IMR-90 (cell line): ENCODE data around the gene BRINP1. TPM values are rescaled to one million over a fixed set of nuclear protein-coding genes. Genes with fewer than 3 reads are reported as not detected.

Source experiments
- ATAC-seq: fragments of 200-7000 bp; cut with Tn5 transposase; 2 replicates; pipeline ENCODE4 v1.9.1; 2020; ENCODE audit warnings: low read depth, mild to moderate bottlenecking, moderate library complexity
- BruUV-seq: library from RNA; stranded (reverse); fragments of 400-500 nt; replicated peaks from 2 replicates; lab custom pipeline; 2021; lab: Mats Ljungman, UMichigan
- CTCF ChIA-PET: fragments of 300-600 bp; formaldehyde crosslinking; extraction: SDS; loops from one replicate; lab custom pipeline; 2021; ENCODE audit warnings: antibody characterized with exemption; lab: Yijun Ruan, JAX
- POLR2A ChIA-PET: fragments of 300-600 bp; sonication (Branson Sonifier 250); formaldehyde crosslinking; loops from one replicate; lab custom pipeline; 2022; ENCODE audit warnings: antibody characterized with exemption; ENCODE audit not compliant: unreplicated experiment; lab: Charles Lee
- DNase-seq: peaks from one replicate; pipeline ENCODE4 v3.0.0; 2013
- H2AFZ ChIP-seq: replicated peaks from 2 replicates; pipeline ENCODE3; 2013; ENCODE audit warnings: low read length, mild to moderate bottlenecking; ENCODE audit not compliant: poor library complexity
- H2AK5ac ChIP-seq: 2 replicates; pipeline ENCODE4 v1.6.1; 2013; ENCODE audit warnings: low read depth, low read length, inconsistent platforms
- H2AK9ac ChIP-seq: replicated peaks from 2 replicates; pipeline ENCODE3; 2013; ENCODE audit warnings: mild to moderate bottlenecking, low read depth, low read length, moderate library complexity; ENCODE audit not compliant: poor library complexity
- H2BK120ac ChIP-seq: 2 replicates; pipeline ENCODE4 v1.6.1; 2013; ENCODE audit warnings: low read depth, low read length, inconsistent platforms
- H2BK15ac ChIP-seq: 3 replicates; pipeline ENCODE4 v1.6.1; 2013; ENCODE audit warnings: low read depth, low read length, inconsistent platforms
- H2BK20ac ChIP-seq: 2 replicates; pipeline ENCODE4 v1.6.1; 2013; ENCODE audit warnings: low read depth, mild to moderate bottlenecking, inconsistent platforms, low read length, moderate library complexity
- H2BK5ac ChIP-seq: 2 replicates; pipeline ENCODE4 v1.6.1; 2013; ENCODE audit warnings: mild to moderate bottlenecking, low read depth, low read length, inconsistent platforms; ENCODE audit not compliant: poor library complexity, severe bottlenecking
- H3K14ac ChIP-seq: replicated peaks from 2 replicates; pipeline ENCODE4 v1.6.1; 2013; ENCODE audit warnings: low read depth, low read length, inconsistent platforms
- H3K18ac ChIP-seq: 2 replicates; pipeline ENCODE4 v1.6.1; 2013; ENCODE audit warnings: low read depth, low read length, control low read depth
- H3K23ac ChIP-seq: 2 replicates; pipeline ENCODE4 v1.6.1; 2013; ENCODE audit warnings: low read depth, low read length, inconsistent platforms
- H3K27ac ChIP-seq: 2 replicates; pipeline ENCODE4 v1.5.1; 2013; ENCODE audit warnings: mild to moderate bottlenecking, control low read depth, low read length; ENCODE audit not compliant: insufficient read depth
- H3K27me3 ChIP-seq: 2 replicates; pipeline ENCODE4 v1.6.1; 2013; ENCODE audit warnings: low read length; ENCODE audit not compliant: control insufficient read depth, insufficient read depth
- H3K36me3 ChIP-seq: 2 replicates; pipeline ENCODE4 v1.6.1; 2013; ENCODE audit warnings: low read length, mixed read lengths; ENCODE audit not compliant: control insufficient read depth, insufficient read depth
- H3K4ac ChIP-seq: 2 replicates; pipeline ENCODE4 v1.6.1; 2013; ENCODE audit warnings: low read depth, low read length, inconsistent platforms
- H3K4me1 ChIP-seq: 2 replicates; pipeline ENCODE4 v1.6.1; 2013; ENCODE audit warnings: low read length, mixed read lengths; ENCODE audit not compliant: control insufficient read depth, insufficient read depth
- H3K4me2 ChIP-seq: 2 replicates; pipeline ENCODE4 v1.6.1; 2013; ENCODE audit warnings: low read depth, mild to moderate bottlenecking, control low read depth, low read length, moderate library complexity
- H3K4me3 ChIP-seq: 2 replicates; pipeline ENCODE4 v1.5.1; 2013; ENCODE audit warnings: low read depth, mild to moderate bottlenecking, control low read depth, low read length, moderate library complexity; ENCODE audit not compliant: insufficient read depth
- H3K56ac ChIP-seq: 2 replicates; pipeline ENCODE4 v1.6.1; 2013; ENCODE audit warnings: low read length, inconsistent platforms; ENCODE audit not compliant: insufficient read depth; ENCODE audit errors: extremely low read depth
- H3K79me1 ChIP-seq, 2 experiments: 2 replicates each; pipeline ENCODE4 v1.6.1; 2013; ENCODE audit warnings: low read length in 2 of 2, inconsistent platforms in 1 of 2, low read depth in 1 of 2
- H3K9ac ChIP-seq: 2 replicates; pipeline ENCODE4 v1.6.1; 2013; ENCODE audit warnings: low read depth, low read length, control low read depth
- H3K9me1 ChIP-seq: 2 replicates; pipeline ENCODE4 v1.6.1; 2013; ENCODE audit warnings: low read length, inconsistent platforms; ENCODE audit not compliant: insufficient read depth
- H3K9me3 ChIP-seq: 2 replicates; pipeline ENCODE4 v1.6.1; 2013; ENCODE audit warnings: low read length; ENCODE audit not compliant: control insufficient read depth, insufficient read depth
- H4K20me1 ChIP-seq: 2 replicates; pipeline ENCODE4 v1.6.1; 2013; ENCODE audit warnings: low read length, inconsistent platforms; ENCODE audit not compliant: insufficient read depth
- H4K5ac ChIP-seq: 2 replicates; pipeline ENCODE4 v1.6.1; 2013; ENCODE audit warnings: mild to moderate bottlenecking, low read depth, low read length, control low read depth
- H4K8ac ChIP-seq, 2 experiments: 2 replicates each; pipeline ENCODE4 v1.6.1; 2013; ENCODE audit warnings: low read depth in 2 of 2, low read length in 2 of 2, control low read depth in 1 of 2, inconsistent platforms in 1 of 2
- H4K91ac ChIP-seq: 2 replicates; pipeline ENCODE4 v1.6.1; 2013; ENCODE audit warnings: low read depth, low read length, inconsistent platforms; ENCODE audit not compliant: insufficient read depth
- CHD1 ChIP-seq: IDR thresholded peaks from 2 replicates; pipeline ENCODE4 v1.6.1; 2012; ENCODE audit warnings: low read depth, low read length, improper control_type of control experiment
- MAFK ChIP-seq: IDR thresholded peaks from 2 replicates; pipeline ENCODE4 v1.6.1; 2012; ENCODE audit warnings: low read depth, low read length, improper control_type of control experiment
- MAZ ChIP-seq: IDR thresholded peaks from 2 replicates; pipeline ENCODE4 v1.6.1; 2012; ENCODE audit warnings: low read depth, mild to moderate bottlenecking, low read length, improper control_type of control experiment, moderate library complexity, borderline replicate concordance
- MXI1 ChIP-seq: IDR thresholded peaks from 2 replicates; pipeline ENCODE4 v1.6.1; 2012; ENCODE audit warnings: low read depth, mild to moderate bottlenecking, low read length, moderate library complexity, borderline replicate concordance
- NFE2L2 ChIP-seq: fragments of 150-350 bp; IDR thresholded peaks from 2 replicates; pipeline ENCODE4 v1.6.1; 2016; ENCODE audit warnings: low read depth, mild to moderate bottlenecking, low read length
- POLR2A ChIP-seq: IDR thresholded peaks from 2 replicates; pipeline ENCODE4 v1.6.1; 2012; ENCODE audit warnings: mild to moderate bottlenecking, low read depth, low read length
- RAD21 ChIP-seq: IDR thresholded peaks from 2 replicates; pipeline ENCODE4 v1.6.1; 2012; ENCODE audit warnings: low read length, improper control_type of control experiment
- RCOR1 ChIP-seq: IDR thresholded peaks from 2 replicates; pipeline ENCODE4 v1.6.1; 2012; ENCODE audit warnings: mild to moderate bottlenecking, low read length, improper control_type of control experiment; ENCODE audit not compliant: insufficient replicate concordance
- SMC3 ChIP-seq: fragments of 150-350 bp; IDR thresholded peaks from 2 replicates; pipeline ENCODE4 v1.6.1; 2016; ENCODE audit warnings: low read depth, mild to moderate bottlenecking, antibody characterized with exemption, low read length, moderate library complexity
- USF2 ChIP-seq: fragments of 150-350 bp; IDR thresholded peaks from 2 replicates; pipeline ENCODE4 v1.6.1; 2017; ENCODE audit warnings: mild to moderate bottlenecking, antibody characterized with exemption, low read length, low read depth
- WGBS, 2 experiments: methylation state at CpG; one replicate each; pipeline versions ENCODE4 v1.1.5 to v1.1.7; 2013; ENCODE audit warnings: missing lambda C conversion rate in 2 of 2; ENCODE audit not compliant: insufficient read length in 1 of 2; ENCODE audit errors: extremely low coverage in 2 of 2; 5-methylcytosine and 5-hydroxymethylcytosine counted together
- dilution Hi-C: fragments of 300-500 bp; cut with HindIII; formaldehyde crosslinking; loops from one replicate; pipeline ENCODE4 v1.14.3; 2018; ENCODE audit warnings: low sequenced_read_pairs; ENCODE audit not compliant: unreplicated experiment
- in situ Hi-C: fragments of 300-500 bp; cut with MboI; formaldehyde crosslinking; loops from 3 replicates; pipeline ENCODE4 v1.14.3; 2019; ENCODE audit warnings: low sequenced_read_pairs, inconsistent platforms, mixed read lengths
- intact Hi-C: fragments of 100-400 bp; cut with micrococcal nuclease; formaldehyde crosslinking; loops from 2 replicates; pipeline ENCODE4 v1.10.0; 2022
- polyA plus RNA-seq, 3 experiments: library from polyadenylated mRNA; depleted of rRNA; stranded (reverse); fragments of >200 nt; gene quantifications; 2 replicates each; pipeline ENCODE4 v1.2.3, GENCODE V29; 2012; ENCODE audit warnings: low replicate concordance in 1 of 3
- total RNA-seq: library from RNA; depleted of rRNA; stranded (reverse); fragments of >200 nt; gene quantifications from 2 replicates; pipeline ENCODE4 v1.2.3, GENCODE V29; 2012

BRINP1 gene
- total and polyA plus RNA-seq, 2 of the 4 experiments (the other 2 are of a cell fraction), result under 0.01 TPM; not detected in 1

GRCh38 chr9:119273984-119274665 is 95.1 kb downstream of the BRINP1 start:
- no peak for TF ChIP-seq MAZ
- no peak for TF ChIP-seq MAFK
- TF ChIP-seq POLR2A, result no peak
- TF ChIP-seq CHD1, result no peak
- no peak for TF ChIP-seq MXI1
- TF ChIP-seq RCOR1, result no peak
- no peak for TF ChIP-seq RAD21
- no peak for TF ChIP-seq SMC3
- no peak for TF ChIP-seq NFE2L2
- no peak for TF ChIP-seq USF2
- Histone ChIP-seq H3K4me3 (no peak overlapping the region), H3K27me3 (no peaks in the 10 kb centered on the region), H2BK120ac (no peak overlapping the region), H4K20me1 (no peaks in the 10 kb centered on the region), H3K27ac (no peak overlapping the region), H2BK20ac (no peak overlapping the region), H3K4me1 (no peaks in the 10 kb centered on the region), H3K9ac (no peak overlapping the region), H4K91ac (no peak overlapping the region), H4K5ac (no peak overlapping the region), H3K79me1 (no peaks in the 10 kb centered on the region), H2AK5ac (no peak overlapping the region), H4K8ac (no peak overlapping the region), H2BK15ac (no peak overlapping the region), H3K36me3 (no peaks in the 10 kb centered on the region), H3K14ac (no peak overlapping the region), H3K9me1 (no peaks in the 10 kb centered on the region), H3K4ac (no peak overlapping the region), H3K23ac (no peak overlapping the region), H2AFZ (no peak overlapping the region), H3K18ac (no peak overlapping the region), H2AK9ac (no peak overlapping the region), H2BK5ac (no peak overlapping the region), H3K9me3 (peaks cover 8% of the 10 kb centered on the region), H3K56ac (no peak overlapping the region), H3K4me2 (no peak overlapping the region)
- POLR2A ChIA-PET, result no interaction called here
- no peak for DNase-seq
- in situ Hi-C loops (no loop called here), intact Hi-C loops (no loop called here), dilution Hi-C loops (no loop called here)
- WGBS, 2 experiments, result 0% methylated on average over 1 of the region's 3 CpGs; no CpG with 5 or more reads in 1 of the 2 experiments
- no peak for ATAC-seq
- no TSS peak for BruUV-seq
- CTCF ChIA-PET, result no interaction called here
